ENCODE data around the gene NEURL1B. TPM values are rescaled to one million over a fixed set of nuclear protein-coding genes. Genes with fewer than 3 reads are reported as not detected.

The NEURL1B gene
- total RNA-seq, 1 experiment from 2014 or later = not detected

GRCh38 chr5:172603251-172603806, 37.7 kb upstream of the NEURL1B start:
- no peaks in the 10 kb centered on the region for H3K9me2 ChIP-seq (replicated peaks; ENCODE audit: insufficient read depth, low read length)
- H3K4me1 ChIP-seq (ENCODE audit: low read length) = no peaks in the 10 kb centered on the region

GRCh38 chr5:172605466-172605865, 35.6 kb upstream of the NEURL1B start:
- Histone ChIP-seq H3K4me3 (ENCODE audit: low read length) (no peak overlapping the region), H3K9me3 (ENCODE audit: low read length) (no peaks in the 10 kb centered on the region), H3K27me3 (ENCODE audit: low read length) (no peaks in the 10 kb centered on the region; the same call in 1 of the 2 replicates), H3K79me2 (ENCODE audit: low read length) (no peaks in the 10 kb centered on the region), H2AFZ (ENCODE audit: low read length) (no peak overlapping the region), H3K36me3 (ENCODE audit: insufficient read depth, low read length) (no peaks in the 10 kb centered on the region), H3K9ac (ENCODE audit: low read length) (no peak overlapping the region), H3K4me2 (ENCODE audit: low read depth, low read length, poor library complexity, severe bottlenecking) (no peak overlapping the region), H3K4me1 (ENCODE audit: low read length) (no peaks in the 10 kb centered on the region), H4K20me1 (ENCODE audit: insufficient read depth, low read depth, low read length) (no peaks in the 10 kb centered on the region), H3K27ac (ENCODE audit: low read length) (no peak overlapping the region), H3K9me2 (replicated peaks; ENCODE audit: insufficient read depth, low read length) (no peaks in the 10 kb centered on the region)
- DNase-seq = no peak

More at GRCh38 chr5:172603251-172603806, 37.7 kb upstream of the NEURL1B start:
- H3K9ac ChIP-seq (ENCODE audit: low read length) = no peak overlapping the region
- H3K27me3 ChIP-seq (ENCODE audit: low read length) = no peaks in the 10 kb centered on the region; the same call in 1 of the 2 replicates
- no peaks in the 10 kb centered on the region for H4K20me1 ChIP-seq (ENCODE audit: insufficient read depth, low read depth, low read length)
- H3K4me2 ChIP-seq (ENCODE audit: low read depth, low read length, poor library complexity, severe bottlenecking) = no peak overlapping the region
- no peak overlapping the region for H3K27ac ChIP-seq (ENCODE audit: low read length)
- no peaks in the 10 kb centered on the region for H3K79me2 ChIP-seq (ENCODE audit: low read length)
- no peaks in the 10 kb centered on the region for H3K9me3 ChIP-seq (ENCODE audit: low read length)
- no peaks in the 10 kb centered on the region for H3K36me3 ChIP-seq (ENCODE audit: insufficient read depth, low read length)
- no peak for DNase-seq
- no peak overlapping the region for H3K4me3 ChIP-seq (ENCODE audit: low read length)
- no peak overlapping the region for H2AFZ ChIP-seq (ENCODE audit: low read length)

GRCh38 chr5:172606156-172606785, 34.8 kb upstream of the NEURL1B start:
- no peaks in the 10 kb centered on the region for H3K36me3 ChIP-seq (ENCODE audit: insufficient read depth, low read length)
- no peaks in the 10 kb centered on the region for H3K9me2 ChIP-seq (replicated peaks; ENCODE audit: insufficient read depth, low read length)
- no peaks in the 10 kb centered on the region; the same call in 1 of the 2 replicates for H3K27me3 ChIP-seq (ENCODE audit: low read length)
- H3K4me1 ChIP-seq (ENCODE audit: low read length) = no peaks in the 10 kb centered on the region
- no peak overlapping the region for H3K9ac ChIP-seq (ENCODE audit: low read length)
- no peak overlapping the region for H3K4me2 ChIP-seq (ENCODE audit: low read depth, low read length, poor library complexity, severe bottlenecking)
- H3K9me3 ChIP-seq (ENCODE audit: low read length) = no peaks in the 10 kb centered on the region
- no peak overlapping the region for H3K4me3 ChIP-seq (ENCODE audit: low read length)
- DNase-seq = no peak
- H3K79me2 ChIP-seq (ENCODE audit: low read length) = no peaks in the 10 kb centered on the region
- no peak overlapping the region for H3K27ac ChIP-seq (ENCODE audit: low read length)
- H4K20me1 ChIP-seq (ENCODE audit: insufficient read depth, low read depth, low read length) = no peaks in the 10 kb centered on the region
- no peak overlapping the region for H2AFZ ChIP-seq (ENCODE audit: low read length)

GRCh38 chr5:172607213-172607793, 33.8 kb upstream of the NEURL1B start:
- Histone ChIP-seq H3K4me2 (ENCODE audit: low read depth, low read length, poor library complexity, severe bottlenecking) (no peak overlapping the region), H4K20me1 (ENCODE audit: insufficient read depth, low read depth, low read length) (no peaks in the 10 kb centered on the region)
- DNase-seq = no peak

DNA sequence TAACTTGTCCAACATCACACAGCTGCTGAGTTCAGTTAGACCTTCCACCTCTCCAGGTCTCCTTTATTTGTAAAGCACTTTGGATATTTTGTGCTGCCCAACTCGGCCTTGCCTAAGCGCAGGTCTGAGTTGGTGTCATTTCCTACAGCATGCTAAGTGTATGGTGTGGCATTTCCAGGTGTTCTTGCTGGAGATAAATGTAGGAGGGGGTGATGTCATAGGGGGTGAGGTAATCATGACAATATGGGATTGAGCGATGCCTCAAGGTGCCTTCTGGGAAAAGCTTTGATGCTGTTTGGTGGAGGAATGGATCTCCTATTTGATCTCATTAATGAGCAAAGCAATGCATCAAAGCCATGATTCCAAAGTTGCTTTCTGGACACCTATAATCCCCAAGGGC, 32.3 kb upstream of the NEURL1B start:
- no peaks in the 10 kb centered on the region for H3K36me3 ChIP-seq (ENCODE audit: insufficient read depth, low read length)
- H3K79me2 ChIP-seq (ENCODE audit: low read length) = no peaks in the 10 kb centered on the region
- no peak overlapping the region for H2AFZ ChIP-seq (ENCODE audit: low read length)
- no peaks in the 10 kb centered on the region for H3K9me3 ChIP-seq (ENCODE audit: low read length)
- DNase-seq = no peak
- H3K4me3 ChIP-seq (ENCODE audit: low read length) = no peak overlapping the region
- H3K27me3 ChIP-seq (ENCODE audit: low read length) = no peaks in the 10 kb centered on the region; the same call in 1 of the 2 replicates
- no peak overlapping the region for H3K4me2 ChIP-seq (ENCODE audit: low read depth, low read length, poor library complexity, severe bottlenecking)
- no peaks in the 10 kb centered on the region for H3K4me1 ChIP-seq (ENCODE audit: low read length)
- no peak overlapping the region for H3K27ac ChIP-seq (ENCODE audit: low read length)
- H4K20me1 ChIP-seq (ENCODE audit: insufficient read depth, low read depth, low read length) = no peaks in the 10 kb centered on the region
- no peak overlapping the region for H3K9ac ChIP-seq (ENCODE audit: low read length)
- no peaks in the 10 kb centered on the region for H3K9me2 ChIP-seq (replicated peaks; ENCODE audit: insufficient read depth, low read length)

More at GRCh38 chr5:172607213-172607793, 33.8 kb upstream of the NEURL1B start:
- Histone ChIP-seq H3K9me3 (ENCODE audit: low read length) (no peaks in the 10 kb centered on the region), H2AFZ (ENCODE audit: low read length) (no peak overlapping the region), H3K36me3 (ENCODE audit: insufficient read depth, low read length) (no peaks in the 10 kb centered on the region), H3K27me3 (ENCODE audit: low read length) (no peaks in the 10 kb centered on the region; the same call in 1 of the 2 replicates), H3K27ac (ENCODE audit: low read length) (no peak overlapping the region), H3K9ac (ENCODE audit: low read length) (no peak overlapping the region), H3K4me1 (ENCODE audit: low read length) (no peaks in the 10 kb centered on the region), H3K4me3 (ENCODE audit: low read length) (no peak overlapping the region), H3K9me2 (replicated peaks; ENCODE audit: insufficient read depth, low read length) (no peaks in the 10 kb centered on the region), H3K79me2 (ENCODE audit: low read length) (no peaks in the 10 kb centered on the region)

- Histone ChIP-seq H2AFZ (ENCODE audit: low read length) (no peak overlapping the region), H3K4me2 (ENCODE audit: low read depth, low read length, poor library complexity, severe bottlenecking) (no peak overlapping the region), H3K9me2 (replicated peaks; ENCODE audit: insufficient read depth, low read length) (no peaks in the 10 kb centered on the region), H3K27me3 (ENCODE audit: low read length) (no peaks in the 10 kb centered on the region; the same call in 1 of the 2 replicates), H3K79me2 (ENCODE audit: low read length) (no peaks in the 10 kb centered on the region), H3K9me3 (ENCODE audit: low read length) (no peaks in the 10 kb centered on the region), H3K4me3 (ENCODE audit: low read length) (no peak overlapping the region), H3K9ac (ENCODE audit: low read length) (no peak overlapping the region), H4K20me1 (ENCODE audit: insufficient read depth, low read depth, low read length) (no peaks in the 10 kb centered on the region), H3K27ac (ENCODE audit: low read length) (no peak overlapping the region), H3K36me3 (ENCODE audit: insufficient read depth, low read length) (no peaks in the 10 kb centered on the region), H3K4me1 (ENCODE audit: low read length) (no peaks in the 10 kb centered on the region)
- DNase-seq = no peak
Observed at GRCh38 chr5:172610643-172611042, 30.4 kb upstream of the NEURL1B start.

- Histone ChIP-seq H3K27me3 (ENCODE audit: low read length) (no peaks in the 10 kb centered on the region), H3K4me3 (ENCODE audit: low read length) (no peak overlapping the region), H3K27ac (ENCODE audit: low read length) (no peak overlapping the region), H3K9ac (ENCODE audit: low read length) (no peak overlapping the region), H3K9me3 (ENCODE audit: low read length) (no peaks in the 10 kb centered on the region), H4K20me1 (ENCODE audit: insufficient read depth, low read depth, low read length) (no peaks in the 10 kb centered on the region), H3K36me3 (ENCODE audit: insufficient read depth, low read length) (no peaks in the 10 kb centered on the region), H2AFZ (ENCODE audit: low read length) (no peak overlapping the region), H3K4me1 (ENCODE audit: low read length) (no peaks in the 10 kb centered on the region), H3K4me2 (ENCODE audit: low read depth, low read length, poor library complexity, severe bottlenecking) (no peak overlapping the region), H3K9me2 (replicated peaks; ENCODE audit: insufficient read depth, low read length) (no peaks in the 10 kb centered on the region), H3K79me2 (ENCODE audit: low read length) (no peaks in the 10 kb centered on the region)
- no peak for DNase-seq
Observed at GRCh38 chr5:172611913-172612312, 29.1 kb upstream of the NEURL1B start.

GRCh38 chr5:172612771-172613170, 28.3 kb upstream of the NEURL1B start:
- no peak overlapping the region for H3K4me2 ChIP-seq (ENCODE audit: low read depth, low read length, poor library complexity, severe bottlenecking)

More at GRCh38 chr5:172612771-172613170, 28.3 kb upstream of the NEURL1B start:
- Histone ChIP-seq H3K27ac (ENCODE audit: low read length) (no peak overlapping the region), H4K20me1 (ENCODE audit: insufficient read depth, low read depth, low read length) (no peaks in the 10 kb centered on the region), H3K9ac (ENCODE audit: low read length) (no peak overlapping the region), H2AFZ (ENCODE audit: low read length) (no peak overlapping the region), H3K36me3 (ENCODE audit: insufficient read depth, low read length) (no peaks in the 10 kb centered on the region), H3K9me2 (replicated peaks; ENCODE audit: insufficient read depth, low read length) (no peaks in the 10 kb centered on the region), H3K9me3 (ENCODE audit: low read length) (no peaks in the 10 kb centered on the region), H3K79me2 (ENCODE audit: low read length) (no peaks in the 10 kb centered on the region), H3K4me1 (ENCODE audit: low read length) (no peaks in the 10 kb centered on the region), H3K27me3 (ENCODE audit: low read length) (no peaks in the 10 kb centered on the region), H3K4me3 (ENCODE audit: low read length) (no peak overlapping the region)
- no peak for DNase-seq
